CD4-positive, alpha-beta T cell treated with Interleukin-4 for 4 hours (primary cell): ENCODE data around the gene CAPG.
"Not testable (repeated sequence)": the region's sequence is repeated elsewhere in the genome, so short reads cannot be mapped to it uniquely, and the experiment has no call there.

Experiments
- DNase-seq: peaks from one replicate; pipeline ENCODE4 v3.0.0-alpha.2; 2020

Gene CAPG

GRCh38 chr2:85395912-85396475 is 14.2 kb downstream of the CAPG start:
- DNase-seq = no peak

GRCh38 chr2:85394976-85395375 is 15.2 kb downstream of the CAPG start:
- DNase-seq = no peak

GRCh38 chr2:85394261-85394681 is 15.9 kb downstream of the CAPG start:
- DNase-seq = no peak

GRCh38 chr2:85393836-85394235 is 16.3 kb downstream of the CAPG start:
- DNase-seq = no peak

- peak; percentile 53 for DNase-seq
These were observed 19.1 kb downstream of the CAPG start for GRCh38 chr2:85390941-85391669.

GRCh38 chr2:85388878-85389538 is 21.2 kb downstream of the CAPG start:
- DNase-seq = no peak

- DNase-seq = no peak
These were observed 22.4 kb downstream of the CAPG start for GRCh38 chr2:85387754-85388153.

- DNase-seq = no peak
These were observed 24.4 kb downstream of the CAPG start for GRCh38 chr2:85385746-85386145.

- no peak for DNase-seq
These were observed 26.3 kb downstream of the CAPG start for GRCh38 chr2:85383850-85384249.

GRCh38 chr2:85383151-85383550 is 27.0 kb downstream of the CAPG start:
- not testable (repeated sequence) for DNase-seq

GRCh38 chr2:85380048-85380447 is 30.1 kb downstream of the CAPG start:
- DNase-seq = no peak

GRCh38 chr2:85378257-85378656 is 31.9 kb downstream of the CAPG start:
- DNase-seq = no peak

GRCh38 chr2:85377083-85377482 is 33.1 kb downstream of the CAPG start:
- no peak for DNase-seq

GRCh38 chr2:85376291-85377065 is 33.7 kb downstream of the CAPG start:
- DNase-seq = no peak

GRCh38 chr2:85371045-85371444 is 39.1 kb downstream of the CAPG start:
- DNase-seq = no peak

- no peak for DNase-seq
These were observed 40.7 kb downstream of the CAPG start for GRCh38 chr2:85369500-85369899.

- no peak for DNase-seq
These were observed 41.2 kb downstream of the CAPG start for GRCh38 chr2:85368921-85369320.

GRCh38 chr2:85367180-85367579 is 43.0 kb downstream of the CAPG start:
- no peak for DNase-seq

- DNase-seq = not testable (repeated sequence)
These were observed 47.3 kb downstream of the CAPG start for GRCh38 chr2:85362653-85363387.

GRCh38 chr2:85357736-85358135 is 52.4 kb downstream of the CAPG start:
- no peak for DNase-seq

- no peak for DNase-seq
These were observed 54.0 kb downstream of the CAPG start for GRCh38 chr2:85356186-85356585.

GRCh38 chr2:85355521-85355920 is 54.6 kb downstream of the CAPG start:
- DNase-seq = no peak

GRCh38 chr2:85355073-85355410 is 55.1 kb downstream of the CAPG start:
- no peak for DNase-seq
